BE2C (cell line): ENCODE measurements around the gene RSPRY1.
"Not testable (repeated sequence)": the region's sequence is repeated elsewhere in the genome, so short reads cannot be mapped to it uniquely, and the experiment has no call there.

Source experiments
- DNase-seq: peaks from one replicate; pipeline ENCODE4 v3.0.0-alpha.2; 2020
- H3K27me3 ChIP-seq: fragments of 250-450 bp; sonication (Bioruptor Pico); 2 replicates; pipeline ENCODE4 v1.5.1; 2020; ENCODE audit warnings: mild to moderate bottlenecking
- H3K36me3 ChIP-seq: fragments of 250-450 bp; sonication (Bioruptor Pico); 2 replicates; pipeline ENCODE4 v1.5.1; 2020; ENCODE audit warnings: mild to moderate bottlenecking
- H3K4me1 ChIP-seq: fragments of 250-450 bp; sonication (Bioruptor Pico); 2 replicates; pipeline ENCODE4 v1.5.1; 2020
- H3K4me3 ChIP-seq: 2 replicates; pipeline ENCODE4 v1.5.1; 2011; ENCODE audit warnings: low read depth, low read length
- H3K9me3 ChIP-seq: fragments of 250-450 bp; sonication (Bioruptor Pico); 2 replicates; pipeline ENCODE4 v1.5.1; 2020
- TF ChIP-seq, protein P1 (sequence below): IDR thresholded peaks from 2 replicates; pipeline ENCODE4 v1.5.1; 2012; ENCODE audit warnings: mild to moderate bottlenecking, low read depth, low read length

Gene RSPRY1

DNA sequence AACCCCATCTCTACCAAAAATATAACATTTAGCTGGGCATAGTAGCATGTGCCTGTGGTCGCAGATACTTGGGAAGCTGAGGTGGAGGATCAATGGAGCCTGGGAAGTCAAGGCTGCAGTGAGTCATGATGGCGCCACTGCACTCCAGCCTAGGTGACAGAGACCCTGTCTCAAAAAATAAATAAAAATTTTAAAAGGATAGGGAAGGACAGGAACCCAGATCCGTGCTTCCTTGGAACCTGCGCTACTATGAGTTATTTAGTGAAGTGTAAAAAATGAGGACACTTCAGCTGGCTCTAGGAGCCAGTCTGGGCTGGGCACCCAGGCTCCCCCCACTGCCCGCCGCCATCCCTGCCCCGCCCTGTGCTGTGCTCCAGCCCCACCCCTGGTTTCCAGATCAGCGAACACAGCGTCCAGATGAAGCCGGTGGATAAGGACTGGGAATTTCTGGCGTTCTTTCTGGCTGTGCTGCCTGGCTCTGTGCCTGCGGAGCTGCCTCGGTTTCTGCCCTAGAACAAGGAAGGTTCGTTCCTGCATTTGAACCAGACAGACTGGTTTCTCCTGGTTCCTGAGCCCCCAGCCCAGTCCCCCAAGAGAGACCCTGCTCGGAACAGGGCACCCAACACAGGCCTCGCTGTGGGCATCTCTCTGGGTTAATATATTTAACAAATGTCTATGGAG, 79.9 kb downstream of the RSPRY1 start:
- H3K27me3 ChIP-seq, result no peaks in the 10 kb centered on the region
- H3K36me3 ChIP-seq, result no peaks in the 10 kb centered on the region
- H3K9me3 ChIP-seq, result no peaks in the 10 kb centered on the region
- H3K4me3 ChIP-seq, result peak overlapping the region; percentile 52
- TF ChIP-seq, protein P1, sequence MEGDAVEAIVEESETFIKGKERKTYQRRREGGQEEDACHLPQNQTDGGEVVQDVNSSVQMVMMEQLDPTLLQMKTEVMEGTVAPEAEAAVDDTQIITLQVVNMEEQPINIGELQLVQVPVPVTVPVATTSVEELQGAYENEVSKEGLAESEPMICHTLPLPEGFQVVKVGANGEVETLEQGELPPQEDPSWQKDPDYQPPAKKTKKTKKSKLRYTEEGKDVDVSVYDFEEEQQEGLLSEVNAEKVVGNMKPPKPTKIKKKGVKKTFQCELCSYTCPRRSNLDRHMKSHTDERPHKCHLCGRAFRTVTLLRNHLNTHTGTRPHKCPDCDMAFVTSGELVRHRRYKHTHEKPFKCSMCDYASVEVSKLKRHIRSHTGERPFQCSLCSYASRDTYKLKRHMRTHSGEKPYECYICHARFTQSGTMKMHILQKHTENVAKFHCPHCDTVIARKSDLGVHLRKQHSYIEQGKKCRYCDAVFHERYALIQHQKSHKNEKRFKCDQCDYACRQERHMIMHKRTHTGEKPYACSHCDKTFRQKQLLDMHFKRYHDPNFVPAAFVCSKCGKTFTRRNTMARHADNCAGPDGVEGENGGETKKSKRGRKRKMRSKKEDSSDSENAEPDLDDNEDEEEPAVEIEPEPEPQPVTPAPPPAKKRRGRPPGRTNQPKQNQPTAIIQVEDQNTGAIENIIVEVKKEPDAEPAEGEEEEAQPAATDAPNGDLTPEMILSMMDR, result no peak
- DNase-seq, result peak; percentile 85
- peaks cover 20% of the 10 kb centered on the region for H3K4me1 ChIP-seq

DNA sequence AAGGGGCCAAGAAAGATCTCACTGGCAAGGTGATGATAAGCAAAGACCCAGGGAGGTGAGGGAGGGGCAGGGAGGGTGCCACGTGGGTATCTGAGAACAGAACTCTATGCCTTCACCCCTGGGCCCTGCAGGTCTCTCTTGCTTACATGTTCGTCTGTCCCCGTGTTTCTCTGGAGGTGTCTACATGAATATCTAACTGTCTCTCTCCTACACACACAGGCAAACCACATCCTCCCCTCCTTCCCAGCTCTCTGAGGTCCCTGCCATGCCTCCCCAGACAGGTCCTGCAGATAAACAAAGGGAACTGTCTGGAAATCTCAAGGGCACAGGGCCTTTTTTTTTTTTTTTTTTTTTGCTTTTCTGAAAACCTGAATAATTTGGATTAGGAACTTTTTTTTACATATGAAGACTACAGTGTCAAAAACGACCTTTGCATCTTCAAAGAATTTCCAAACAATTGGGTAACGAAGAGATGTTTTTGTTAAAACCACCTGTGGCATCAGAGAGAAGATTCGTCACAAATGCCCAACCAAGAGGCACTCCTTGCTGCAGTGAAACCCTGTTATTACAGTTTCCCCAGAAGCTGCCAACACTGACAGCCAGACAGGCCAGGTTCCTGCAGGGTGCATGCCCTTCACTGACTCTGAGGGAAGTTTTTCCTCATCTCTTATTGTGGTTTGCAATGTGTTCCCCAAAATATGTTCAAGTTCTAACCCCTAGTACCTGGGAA, 80.6 kb downstream of the RSPRY1 start:
- no peaks in the 10 kb centered on the region for H3K27me3 ChIP-seq
- H3K36me3 ChIP-seq, result no peaks in the 10 kb centered on the region
- H3K4me1 ChIP-seq, result peaks cover 20% of the 10 kb centered on the region
- H3K9me3 ChIP-seq, result no peaks in the 10 kb centered on the region
- TF ChIP-seq, protein P1, result no peak
- DNase-seq, result peak; percentile 32
- peak overlapping the region; percentile 52 for H3K4me3 ChIP-seq

DNA sequence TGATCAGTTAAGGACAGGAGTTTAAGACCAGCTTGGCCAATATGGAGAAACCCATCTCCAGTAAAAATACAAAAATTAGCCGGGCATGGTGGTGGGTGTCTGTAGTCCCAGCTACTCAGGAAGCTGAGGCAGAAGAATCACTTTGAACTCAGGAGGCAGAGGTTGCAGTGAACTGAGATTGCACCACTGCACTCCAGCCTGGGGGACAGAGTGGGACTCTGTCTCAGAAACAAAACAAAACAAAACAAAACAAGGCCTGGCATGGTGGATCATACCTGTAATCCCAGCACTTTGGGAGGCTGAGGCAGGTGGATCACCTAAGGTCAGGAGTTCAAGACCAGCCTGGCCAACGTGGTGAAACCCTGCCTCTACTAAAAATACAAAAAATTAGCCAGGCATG, 81.2 kb downstream of the RSPRY1 start:
- not testable (repeated sequence) for DNase-seq, H3K27me3 ChIP-seq, H3K4me3 ChIP-seq, H3K9me3 ChIP-seq, H3K36me3 ChIP-seq
- peaks cover 20% of the 10 kb centered on the region for H3K4me1 ChIP-seq

DNA sequence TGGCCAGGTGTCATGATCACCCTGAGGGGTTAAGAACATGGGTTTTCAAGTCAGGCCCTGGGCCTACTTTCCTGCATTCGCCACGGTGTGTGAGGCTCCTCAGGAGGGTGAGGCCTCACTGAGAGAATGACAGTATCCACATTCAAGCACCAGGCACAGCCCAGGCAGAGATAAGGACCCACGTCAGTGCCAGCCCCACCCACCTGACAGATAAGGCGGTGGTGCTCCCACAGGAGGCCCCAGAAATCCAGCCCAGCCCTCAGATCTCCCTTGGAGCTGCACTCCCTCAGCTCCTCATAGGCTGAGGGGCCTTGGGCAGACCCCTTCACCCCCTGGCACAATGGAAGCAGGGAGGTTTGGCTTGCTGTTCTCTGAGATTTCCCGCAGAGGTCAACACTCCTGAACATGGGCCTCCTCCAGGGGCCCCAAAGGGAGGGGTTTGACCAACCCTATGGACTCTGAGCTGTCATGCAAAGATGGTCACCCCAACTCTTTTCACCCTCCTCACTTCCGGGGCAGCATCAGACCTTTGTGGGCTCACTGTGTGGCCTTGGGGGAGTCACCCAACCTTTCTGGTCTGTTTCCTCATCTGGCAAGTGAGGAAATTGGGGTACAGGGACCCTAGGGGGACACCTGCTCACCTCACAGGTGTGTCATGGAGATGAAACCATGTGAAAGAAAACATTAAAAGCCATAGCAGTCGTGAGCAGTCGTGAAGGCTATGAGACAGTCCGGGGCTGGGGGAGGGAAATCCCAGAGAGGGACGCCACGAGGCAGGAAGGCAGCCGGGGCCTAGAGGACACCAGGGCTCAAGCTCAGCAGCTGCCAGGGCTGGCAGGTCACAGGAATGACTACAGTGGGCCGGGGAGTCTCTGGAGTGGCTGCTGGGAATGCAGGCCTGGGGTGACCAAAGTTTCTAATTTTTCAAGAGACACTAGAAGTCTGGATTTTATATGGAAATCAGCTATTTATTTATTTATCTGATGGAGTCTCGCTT, 83.0 kb downstream of the RSPRY1 start:
- no peaks in the 10 kb centered on the region for H3K36me3 ChIP-seq
- peaks cover 23% of the 10 kb centered on the region for H3K4me1 ChIP-seq
- DNase-seq, result peak; percentile 68
- H3K27me3 ChIP-seq, result no peaks in the 10 kb centered on the region
- TF ChIP-seq, protein P1, result no peak
- no peak overlapping the region for H3K4me3 ChIP-seq
- no peaks in the 10 kb centered on the region for H3K9me3 ChIP-seq

DNA sequence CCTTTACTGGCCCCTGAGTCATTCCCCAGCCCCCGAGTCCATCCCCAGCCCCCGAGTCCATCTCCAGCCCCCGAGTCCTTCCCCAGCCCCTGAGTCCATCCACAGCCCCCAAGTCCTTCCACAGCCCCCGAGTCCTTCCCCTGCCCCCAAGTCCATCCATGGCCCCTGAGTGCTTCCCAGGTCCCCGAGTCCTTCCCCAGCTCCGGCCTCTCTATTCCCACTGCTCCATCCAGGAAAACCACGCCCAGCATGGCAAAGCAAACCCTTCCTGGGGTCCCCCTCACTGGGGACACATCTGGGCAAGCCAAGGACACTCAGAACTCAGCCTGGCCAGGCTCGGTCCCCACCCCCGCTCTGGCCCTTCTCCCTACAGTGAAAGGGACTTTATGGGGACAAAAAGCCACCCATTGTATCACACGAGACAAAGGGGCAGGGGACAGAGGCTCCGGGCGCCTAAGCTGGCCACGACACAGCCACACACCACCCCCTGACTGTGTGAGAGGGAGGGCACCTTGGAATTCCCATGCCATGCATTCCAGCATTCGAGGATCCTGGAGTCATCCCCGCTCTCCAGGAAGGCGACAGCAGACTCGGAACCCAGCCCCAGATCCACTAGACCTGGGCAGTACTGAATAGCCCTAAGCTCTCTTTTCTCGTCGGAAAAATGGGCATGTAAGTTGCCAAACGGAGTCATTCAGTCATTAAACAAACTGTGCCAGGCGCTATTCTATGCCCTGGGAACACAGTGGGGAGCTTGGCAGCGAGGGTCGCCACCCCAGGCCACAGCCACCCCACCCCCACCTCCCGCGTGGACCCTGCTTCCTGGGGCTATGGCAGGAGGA, 84.3 kb downstream of the RSPRY1 start:
- TF ChIP-seq, protein P1, result no peak
- Histone ChIP-seq H3K27me3 (no peaks in the 10 kb centered on the region), H3K4me3 (no peak overlapping the region), H3K4me1 (peaks cover 20% of the 10 kb centered on the region), H3K9me3 (no peaks in the 10 kb centered on the region), H3K36me3 (no peaks in the 10 kb centered on the region)
- DNase-seq, result no peak

DNA sequence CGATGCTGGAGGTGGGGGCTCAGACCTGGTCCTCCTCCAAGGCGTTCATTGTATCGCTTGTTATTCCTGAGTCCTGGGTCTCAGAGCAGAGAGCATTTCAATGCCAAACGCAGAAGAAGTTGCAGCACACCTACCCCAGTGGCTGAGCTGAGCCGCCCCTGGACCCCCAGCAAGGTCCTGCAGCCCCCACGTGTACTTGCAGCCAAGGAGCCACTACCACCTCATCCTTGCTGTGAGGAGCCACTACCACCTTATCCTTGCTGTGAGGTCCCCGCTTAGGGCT, 84.9 kb downstream of the RSPRY1 start:
- Histone ChIP-seq H3K27me3 (no peaks in the 10 kb centered on the region), H3K36me3 (no peaks in the 10 kb centered on the region), H3K9me3 (no peaks in the 10 kb centered on the region), H3K4me1 (peaks cover 15% of the 10 kb centered on the region), H3K4me3 (no peak overlapping the region)
- TF ChIP-seq, protein P1, result no peak
- no peak for DNase-seq
